ENCODE data around the gene SLC11A2.
"Not testable (repeated sequence)": the region's sequence is repeated elsewhere in the genome, so short reads cannot be mapped to it uniquely, and the experiment has no call there.

Gene SLC11A2

DNA sequence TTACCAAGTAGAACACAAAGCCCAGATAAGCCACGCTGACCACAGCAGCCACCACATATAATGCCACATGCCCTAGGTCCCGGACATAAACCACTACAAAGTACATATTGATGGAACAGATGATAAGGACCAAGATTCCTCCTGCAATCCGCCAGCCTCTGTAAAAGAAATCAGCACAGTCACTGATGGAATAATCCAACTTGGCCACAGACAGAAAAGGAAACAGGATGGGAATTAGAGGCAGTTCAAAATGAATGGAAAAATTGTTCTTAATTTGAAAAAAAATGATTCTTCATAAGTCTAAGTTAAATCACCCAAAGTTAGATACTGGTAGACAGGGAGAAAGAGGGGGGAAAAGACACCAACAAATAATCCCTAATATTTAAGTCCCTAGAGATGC is 35.4 kb downstream of the SLC11A2 start:
- DNase-seq (ENCODE audit: low read depth, low spot score) = no peak

DNA sequence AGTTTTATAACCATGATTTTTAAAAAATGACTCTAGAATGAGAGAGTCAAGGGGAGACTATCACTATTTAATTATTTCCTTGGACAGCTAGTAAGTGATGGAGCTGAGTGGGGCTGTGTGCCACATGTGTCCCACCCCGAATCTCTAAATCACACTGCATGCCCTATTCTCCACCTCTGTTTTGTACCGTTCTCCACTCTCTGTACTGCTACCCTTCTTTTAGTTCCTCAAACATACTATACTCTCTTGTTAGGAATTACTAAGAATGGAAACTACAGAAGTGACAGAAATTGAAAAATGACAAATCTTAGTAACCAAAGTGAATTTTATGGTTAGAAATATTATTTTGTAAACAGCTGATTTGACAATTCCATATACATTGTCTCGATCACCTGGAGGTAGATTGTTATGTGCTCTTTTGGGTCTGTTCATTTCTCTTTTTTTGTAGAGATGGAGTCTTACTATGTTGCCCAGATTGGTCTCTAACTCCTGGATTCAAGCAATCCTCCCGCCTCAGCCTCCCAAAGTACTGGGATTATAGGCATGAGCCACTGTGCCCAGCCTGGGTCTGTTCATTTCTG is 35.9 kb downstream of the SLC11A2 start:
- DNase-seq (ENCODE audit: low read depth, low spot score) = no peak

DNA sequence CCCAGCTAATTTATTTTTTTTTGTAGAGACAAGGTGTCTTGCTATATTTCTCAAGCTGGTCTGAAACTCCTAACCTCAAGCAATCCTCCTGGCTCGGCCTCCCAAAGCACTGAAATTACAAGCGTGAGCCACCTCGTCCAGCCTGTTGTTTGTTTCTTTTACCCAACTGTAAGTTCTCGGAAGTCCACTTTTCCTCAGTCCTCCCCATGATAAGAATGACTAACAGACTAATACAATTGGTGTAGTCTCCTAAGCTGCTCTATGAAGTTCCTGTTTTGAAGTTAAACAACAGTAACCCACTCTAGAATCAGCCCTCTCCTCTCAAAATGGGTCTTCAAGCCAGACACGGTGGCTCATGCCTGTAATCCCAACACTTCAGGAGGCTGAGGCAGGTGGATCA is 37.3 kb downstream of the SLC11A2 start:
- no peak for DNase-seq (ENCODE audit: low read depth, low spot score)

DNA sequence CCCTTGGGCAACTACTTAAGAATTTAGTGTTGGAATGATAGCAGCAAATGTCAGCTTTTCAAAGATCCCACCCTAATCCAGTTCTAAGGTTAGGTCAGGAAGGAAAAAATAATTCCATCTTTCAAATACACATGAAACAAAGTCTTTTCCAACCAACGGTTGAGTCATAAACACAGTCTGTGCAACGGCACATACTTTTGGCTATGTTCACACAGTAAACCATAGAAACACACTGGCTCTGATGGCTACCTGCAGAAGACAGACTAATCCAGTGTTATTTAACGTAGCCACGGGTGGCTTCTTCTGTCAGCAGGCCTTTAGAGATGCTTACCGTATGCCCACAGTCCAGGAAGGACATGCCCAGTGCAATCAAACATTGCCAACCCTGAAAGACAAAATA is 38.1 kb downstream of the SLC11A2 start:
- DNase-seq (ENCODE audit: low read depth, low spot score) = no peak

DNA sequence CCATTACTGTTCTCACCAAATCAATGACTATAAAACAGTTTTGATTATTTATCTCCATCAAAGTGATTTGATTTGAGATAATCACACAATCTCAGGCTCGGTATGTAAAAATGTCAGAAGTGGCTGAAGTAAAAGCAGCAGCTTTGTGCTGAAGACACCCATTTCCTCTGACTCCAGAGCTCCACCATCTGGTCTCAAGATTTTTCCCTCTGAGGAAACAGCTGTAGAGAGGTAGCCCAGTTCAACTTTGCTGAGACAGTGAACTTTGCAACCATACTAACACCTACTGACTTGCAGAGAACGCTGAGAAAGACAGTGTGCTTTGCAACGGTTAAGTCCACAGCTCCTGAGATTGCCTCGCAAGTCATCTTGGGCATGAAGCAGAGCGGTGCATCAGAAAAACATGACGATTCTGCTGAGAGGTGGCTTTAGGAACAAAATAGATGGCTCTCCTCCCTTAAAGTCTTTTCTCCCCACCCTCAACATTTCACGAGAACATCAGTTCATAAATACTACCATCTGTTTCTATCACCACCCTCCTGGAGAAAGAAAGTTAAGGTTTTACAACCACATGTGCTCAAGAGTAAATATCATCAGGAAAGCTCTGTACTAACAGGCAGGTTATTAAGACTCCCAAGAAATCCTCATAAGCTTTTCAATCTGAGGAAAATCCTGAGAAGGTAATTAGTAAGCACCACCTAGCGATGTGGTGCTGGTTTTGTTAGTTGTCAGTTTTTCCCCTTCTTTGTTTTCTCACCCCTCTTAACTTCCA is 39.0 kb downstream of the SLC11A2 start:
- no peak for DNase-seq (ENCODE audit: low read depth, low spot score)

DNA sequence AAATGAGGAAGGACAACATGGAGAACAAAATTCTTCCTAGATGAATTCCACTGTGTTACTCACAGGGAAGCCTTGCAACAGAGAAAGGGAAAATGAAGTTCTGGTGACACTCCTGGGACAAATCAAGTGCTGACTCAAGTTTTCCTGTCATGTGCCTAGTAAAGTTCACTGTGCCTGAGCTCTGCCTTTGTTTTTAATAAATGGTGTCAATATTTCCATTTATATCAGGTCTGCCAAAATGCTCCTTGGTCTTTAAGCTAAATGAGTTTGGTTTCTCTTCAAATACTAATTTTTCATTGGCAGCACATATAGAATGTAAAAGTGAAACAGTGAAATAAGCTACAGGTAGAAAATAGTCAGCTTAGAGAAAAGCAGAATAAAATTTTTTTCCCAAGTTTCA is 40.9 kb downstream of the SLC11A2 start:
- DNase-seq (ENCODE audit: low read depth, low spot score) = no peak

DNA sequence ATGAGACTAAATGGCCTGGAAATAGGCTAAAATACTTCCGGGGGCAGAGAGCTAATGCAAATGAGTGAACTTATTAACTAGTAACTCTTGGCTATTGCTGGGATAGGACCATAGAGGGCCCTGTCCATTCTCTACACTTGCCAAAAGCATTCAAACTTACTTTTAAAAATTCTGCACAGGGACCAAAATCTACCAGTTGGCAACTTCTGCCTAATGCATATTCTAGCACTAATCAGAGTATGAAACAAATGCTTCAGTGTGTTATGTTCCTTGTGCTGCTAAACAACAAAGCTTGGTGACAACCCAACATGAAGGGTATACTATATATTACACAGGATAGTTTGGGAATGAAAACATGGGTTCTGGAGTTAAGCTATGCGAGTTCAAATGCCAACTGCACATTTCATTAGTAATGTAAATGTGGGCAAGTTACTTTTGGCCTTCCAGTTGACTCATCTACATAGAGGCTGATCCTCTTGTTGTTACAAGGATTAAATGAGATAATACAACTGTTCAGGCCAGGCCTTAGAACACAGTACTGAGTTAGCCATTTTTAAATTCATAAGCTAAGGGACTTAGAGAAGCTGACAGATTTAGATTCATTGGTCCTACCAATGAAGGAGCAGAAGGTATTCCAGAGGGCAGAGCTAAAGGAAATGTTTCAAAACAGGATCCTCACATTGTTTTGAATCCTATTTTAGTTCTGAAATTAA is 41.4 kb downstream of the SLC11A2 start:
- DNase-seq (ENCODE audit: low read depth, low spot score) = no peak

DNA sequence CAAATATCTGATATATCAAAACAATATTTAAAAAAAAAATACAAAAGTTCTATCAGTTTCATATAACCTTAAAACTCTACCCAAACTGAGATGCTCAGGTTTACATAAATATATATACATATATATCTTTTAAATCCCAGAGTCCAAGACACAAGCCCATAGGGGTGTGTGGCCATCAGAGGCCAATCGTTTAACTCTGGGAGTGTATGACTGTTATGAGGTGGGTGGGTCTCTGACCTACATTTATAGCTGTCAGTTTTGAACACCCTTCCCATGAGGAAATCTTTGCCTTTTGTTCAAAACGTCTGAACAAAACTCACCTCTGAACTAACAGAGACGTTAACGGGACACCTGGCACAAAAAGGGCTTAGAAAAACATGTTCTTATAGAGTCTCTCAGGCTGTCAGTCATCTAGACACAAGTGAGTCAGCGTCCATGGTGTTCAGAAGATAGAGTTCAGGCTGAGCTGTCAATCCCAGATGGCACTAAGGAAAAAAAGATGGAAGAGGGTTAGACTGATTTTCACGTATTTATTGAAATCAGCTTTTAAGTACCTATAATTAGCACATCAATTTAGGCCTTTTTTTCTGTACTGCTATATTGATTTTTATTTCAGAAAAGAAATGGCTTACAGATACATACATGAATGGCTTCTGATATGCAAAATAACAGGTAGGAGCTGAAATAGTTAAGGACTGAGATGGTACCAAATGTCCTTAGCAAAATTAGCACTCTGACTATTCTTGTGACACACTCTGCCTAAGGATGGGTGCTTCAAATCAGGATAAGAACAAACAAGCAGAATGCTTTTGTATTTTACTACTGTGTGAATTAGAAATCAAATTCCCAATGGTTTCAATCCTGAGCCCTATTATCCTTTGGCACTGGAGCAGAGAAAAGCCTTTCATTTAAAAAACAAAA is 44.6 kb downstream of the SLC11A2 start:
- DNase-seq (ENCODE audit: low read depth, low spot score) = no peak

DNA sequence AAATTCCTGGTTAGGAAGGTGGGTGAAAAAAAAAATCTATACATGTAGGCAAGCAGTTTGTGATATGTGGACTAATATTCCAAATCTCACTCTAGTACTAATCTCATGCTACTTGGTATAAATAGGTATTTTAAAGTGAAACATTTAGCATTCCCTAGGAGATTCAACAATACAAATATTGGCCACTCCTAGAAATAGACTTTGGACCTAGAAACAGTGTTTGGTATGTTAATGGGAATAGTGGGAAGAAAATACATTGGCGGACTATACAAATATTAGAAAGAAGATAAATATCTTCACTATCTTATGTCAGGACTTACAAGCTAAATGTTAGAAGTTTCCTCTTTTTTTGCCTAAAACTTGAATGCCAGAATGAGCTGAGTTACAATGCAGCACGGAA is 45.6 kb downstream of the SLC11A2 start:
- DNase-seq (ENCODE audit: low read depth, low spot score) = no peak

DNA sequence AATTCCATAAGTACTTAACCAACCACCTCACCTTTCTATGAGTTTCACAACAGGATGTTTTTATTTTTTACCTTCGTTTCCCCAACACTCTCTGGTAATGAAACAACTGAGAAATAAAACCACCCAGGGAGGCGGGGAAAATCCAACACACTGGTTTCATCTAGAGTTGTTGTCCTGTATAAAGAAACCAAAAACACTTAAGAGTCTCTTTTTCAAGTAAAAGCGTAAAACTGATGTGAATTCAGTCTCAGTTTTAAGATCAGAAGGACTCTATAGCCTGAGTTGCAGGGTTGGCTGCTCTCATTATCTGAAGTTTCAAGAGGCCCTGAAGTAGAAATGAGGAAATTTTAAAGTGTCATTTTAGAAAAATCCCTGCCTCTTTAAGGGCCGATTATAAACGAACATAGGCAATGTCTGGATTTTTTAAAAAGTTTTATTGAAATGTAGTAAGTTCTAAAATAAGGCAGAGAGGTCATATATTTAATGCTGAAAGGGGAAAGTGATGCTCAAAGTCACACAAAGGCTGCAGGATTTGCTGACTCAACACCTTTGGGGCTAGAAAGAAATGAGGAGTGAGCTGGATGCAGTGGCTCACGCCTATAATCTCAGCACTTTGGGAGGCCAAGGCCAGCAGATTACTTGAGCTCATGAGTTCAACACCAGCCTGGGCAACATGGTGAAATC is 46.7 kb downstream of the SLC11A2 start:
- no peak for DNase-seq (ENCODE audit: low read depth, low spot score)

DNA sequence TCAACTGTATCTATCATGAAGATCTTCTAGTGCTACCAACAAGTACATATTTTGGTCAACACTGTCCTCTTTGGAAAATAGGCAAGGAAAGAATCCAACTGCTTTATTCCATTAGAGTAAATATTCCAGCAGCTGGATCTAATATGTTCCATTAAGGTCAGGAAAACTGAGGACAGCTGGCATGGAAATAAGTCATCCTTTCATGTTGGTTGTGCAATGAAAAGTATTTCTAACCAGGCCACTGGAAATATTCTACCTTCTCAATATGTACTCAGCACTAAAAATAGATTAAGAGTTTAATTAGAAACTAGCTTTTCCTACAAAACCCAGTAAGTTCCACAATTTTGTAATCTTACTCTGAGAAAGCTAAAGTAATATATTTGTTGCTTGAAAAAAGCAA is 54.2 kb downstream of the SLC11A2 start:
- DNase-seq (ENCODE audit: low read depth, low spot score) = no peak

DNA sequence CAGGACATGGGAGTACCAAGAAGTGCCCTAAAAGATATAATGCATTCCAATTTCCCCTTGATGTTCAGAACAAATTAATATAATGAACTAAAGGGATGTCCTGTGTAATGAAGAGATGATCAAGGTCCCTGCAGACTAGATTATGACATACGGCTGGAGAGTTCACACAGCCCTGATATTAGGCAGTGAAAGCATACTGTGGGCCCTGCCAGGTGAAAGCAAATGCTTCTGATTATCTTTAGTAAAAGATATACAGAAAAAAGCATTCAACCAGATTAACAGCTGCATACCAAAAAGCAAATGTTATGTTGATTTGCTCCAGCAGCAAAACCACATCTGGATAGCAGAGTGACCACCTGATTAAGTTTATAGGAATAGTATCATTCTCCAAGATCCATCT is 61.8 kb downstream of the SLC11A2 start:
- no peak for DNase-seq (ENCODE audit: low read depth, low spot score)

DNA sequence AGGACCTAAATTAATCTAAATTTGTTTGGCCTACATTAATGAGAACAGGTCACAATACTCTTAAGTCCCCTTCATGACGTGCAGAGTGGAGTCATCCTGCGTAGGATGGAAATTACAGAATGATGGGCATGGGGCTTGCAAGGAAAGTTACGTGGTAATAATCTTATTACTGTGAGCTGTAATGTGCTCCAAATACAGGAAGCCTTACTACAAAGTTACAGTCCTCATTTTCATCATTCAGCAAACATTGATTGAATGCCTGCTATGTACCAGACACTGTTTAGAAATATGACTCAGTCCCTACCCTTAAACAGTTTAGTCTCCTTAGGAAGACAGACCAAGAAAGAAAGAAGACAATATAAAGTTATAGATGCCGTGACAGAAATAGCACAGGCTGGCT is 64.5 kb downstream of the SLC11A2 start:
- DNase-seq (ENCODE audit: low read depth, low spot score) = no peak

DNA sequence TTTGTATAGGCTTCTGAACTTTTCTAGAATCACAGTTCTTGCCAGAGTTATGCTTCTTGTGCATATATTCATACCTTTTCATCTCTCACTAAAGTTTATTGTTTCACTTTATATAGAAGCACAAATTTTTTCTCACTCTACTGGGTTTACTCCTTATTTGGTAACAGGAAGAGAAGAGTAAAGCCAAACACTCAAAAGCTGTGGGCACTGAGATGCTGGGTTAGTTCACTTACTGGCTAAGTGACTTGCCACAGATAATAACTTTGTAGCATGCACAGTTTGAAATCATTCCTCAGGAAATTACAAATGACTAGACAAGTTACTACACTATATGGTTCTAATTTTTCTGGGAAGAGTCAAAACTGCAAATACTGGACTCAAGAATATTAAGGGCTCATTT is 66.1 kb downstream of the SLC11A2 start:
- DNase-seq (ENCODE audit: low read depth, low spot score) = no peak

DNA sequence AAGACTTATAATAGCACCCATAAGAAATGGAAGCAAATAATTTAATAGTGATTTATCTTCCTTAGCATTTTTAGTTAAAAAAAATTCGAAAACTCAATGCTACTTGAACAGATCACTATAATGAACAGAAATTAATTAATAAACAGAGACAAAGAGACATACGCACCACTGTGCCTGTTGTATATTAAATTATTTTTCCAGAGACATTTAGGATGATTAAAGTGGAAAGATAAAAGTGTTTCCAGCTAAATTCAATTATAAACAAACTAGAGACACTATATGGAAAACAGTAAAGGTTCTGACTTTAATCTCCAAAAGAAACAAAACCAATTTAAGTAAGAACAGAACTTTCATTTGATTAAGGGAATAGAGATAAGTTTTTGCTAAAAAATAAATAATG is 70.5 kb downstream of the SLC11A2 start:
- DNase-seq (ENCODE audit: low read depth, low spot score) = no peak

DNA sequence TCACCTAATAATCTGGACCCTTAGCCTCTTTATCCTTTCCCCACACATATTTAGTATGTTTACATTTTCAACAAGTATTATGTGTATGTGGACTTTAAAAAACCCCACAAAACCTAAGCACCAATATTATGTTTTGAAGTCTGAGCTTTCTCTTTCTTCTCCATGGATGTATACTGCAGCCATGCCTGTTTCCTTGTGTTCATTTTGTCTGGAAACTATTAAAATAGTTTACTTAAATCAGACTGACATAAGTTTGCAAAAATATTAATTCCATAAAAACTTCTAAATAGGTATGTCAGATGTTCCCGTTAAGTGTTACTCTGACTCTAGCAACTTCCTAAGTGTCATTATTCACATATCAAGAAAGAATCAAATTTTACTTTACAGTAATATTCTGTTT is 70.9 kb downstream of the SLC11A2 start:
- no peak for DNase-seq (ENCODE audit: low read depth, low spot score)

DNA sequence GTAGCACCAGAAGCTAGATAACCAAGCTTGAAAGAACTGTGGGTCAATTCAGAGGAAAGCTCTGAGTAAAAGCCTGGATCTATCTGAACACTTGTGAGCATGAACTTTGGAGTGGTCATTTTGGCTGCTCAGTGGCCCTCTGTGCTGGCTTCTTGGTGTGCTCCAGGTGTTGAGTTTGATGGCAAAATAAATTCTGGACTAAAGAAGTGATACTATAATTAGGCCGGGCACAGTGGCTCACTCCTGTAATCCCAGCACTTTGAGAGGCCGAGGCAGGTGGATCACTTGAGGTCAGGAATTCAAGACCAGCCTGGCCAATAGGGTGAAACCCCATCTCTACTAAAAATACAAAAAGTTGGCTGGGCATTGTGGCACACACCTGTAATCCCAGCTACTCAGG is 71.4 kb downstream of the SLC11A2 start:
- not testable (repeated sequence) for DNase-seq (ENCODE audit: low read depth, low spot score)

DNA sequence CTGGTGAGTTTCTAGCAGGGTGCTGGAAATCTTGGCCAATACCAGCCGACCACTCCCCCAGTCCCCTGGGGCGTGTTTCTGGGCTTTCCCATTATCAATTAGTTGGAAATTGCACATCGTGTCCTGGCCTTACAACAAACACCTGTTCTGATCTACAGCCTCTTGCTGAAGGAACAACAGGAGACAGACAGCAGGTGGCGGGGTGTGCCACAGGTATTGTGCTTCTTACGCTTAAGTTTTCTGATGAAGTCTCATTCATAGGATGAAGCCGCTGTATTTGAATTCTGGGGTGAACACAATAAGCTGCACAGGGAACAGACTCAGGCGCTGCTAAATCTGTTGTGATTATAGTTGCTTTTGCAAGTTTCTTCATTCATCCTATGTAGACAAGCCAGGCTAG is 73.1 kb downstream of the SLC11A2 start:
- DNase-seq (ENCODE audit: low read depth, low spot score) = no peak

DNA sequence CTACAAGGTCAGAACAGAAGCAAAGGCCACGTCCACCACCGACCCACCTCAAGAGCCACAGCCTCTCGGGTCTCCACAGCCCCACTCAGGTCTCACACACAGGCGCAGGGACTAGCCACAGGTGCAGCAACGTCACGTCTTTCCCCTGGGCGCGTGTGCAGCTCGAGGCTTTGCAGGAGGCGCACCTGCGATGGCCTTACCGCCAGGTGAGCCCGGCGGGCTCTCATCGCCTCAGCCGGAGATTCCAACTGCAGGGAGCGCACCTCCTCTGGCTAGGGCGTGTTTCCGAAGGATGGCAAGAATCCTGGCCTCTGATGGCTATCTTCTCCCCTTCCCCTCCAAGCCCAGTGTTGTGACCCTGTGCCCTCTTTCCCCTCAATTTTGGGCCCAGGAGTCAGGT is 73.7 kb downstream of the SLC11A2 start, which contains the start of gene HIGD1C:
TSS of gene HIGD1C (plus strand) at position 35 of the 400 bp plus-strand sequence. CDS start 1,455 bp downstream, outside the sequence.
- no peak for DNase-seq (ENCODE audit: low read depth, low spot score)

DNA sequence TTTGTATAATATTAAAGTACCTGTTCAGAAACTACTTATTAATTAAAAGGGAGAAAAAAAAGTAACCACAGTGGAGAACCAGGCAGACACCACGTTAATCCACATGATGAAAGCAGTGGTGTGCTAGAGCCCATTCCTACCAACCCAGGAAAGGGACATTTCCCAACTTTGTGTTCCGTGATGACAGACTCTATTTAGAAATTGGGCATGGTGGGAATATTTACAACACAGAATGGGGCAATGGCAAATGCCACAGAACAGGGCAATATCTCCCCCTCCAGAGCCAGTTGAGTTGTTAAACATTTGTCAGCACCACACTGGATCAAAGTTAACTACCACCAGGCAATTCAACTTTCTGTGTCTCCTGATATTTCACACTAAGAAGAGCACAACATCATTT is 75.1 kb downstream of the SLC11A2 start:
- DNase-seq (ENCODE audit: low read depth, low spot score) = no peak

DNA sequence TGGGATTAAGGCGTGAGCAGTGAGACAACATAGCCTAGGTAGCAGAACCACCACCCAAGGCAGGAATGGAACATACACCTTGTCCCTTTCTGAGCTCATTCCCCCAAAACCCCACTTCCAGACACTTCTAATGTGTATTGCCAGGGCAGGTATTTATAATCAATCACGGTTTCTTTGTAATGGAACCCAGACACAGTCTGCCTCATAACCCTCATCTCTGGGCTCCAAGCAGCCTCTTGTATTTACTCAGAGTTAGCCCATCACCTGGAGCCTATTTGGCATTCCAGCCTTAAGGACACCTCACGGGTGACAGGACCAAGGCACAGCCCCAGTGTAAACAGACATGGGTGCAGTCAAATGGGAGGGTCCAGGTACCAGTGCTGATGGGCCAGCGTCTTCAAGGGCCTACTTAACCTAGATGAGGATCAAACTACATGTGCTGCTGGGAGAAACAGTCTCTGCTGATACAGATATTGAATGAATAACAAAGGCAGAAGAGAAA is 76.3 kb downstream of the SLC11A2 start:
- no peak for DNase-seq (ENCODE audit: low read depth, low spot score)
